ENCODE data around the gene LMBRD2.

GRCh38 chr5:36198281-36198680 lies 46.6 kb upstream of the LMBRD2 start:
- TF ChIP-seq CTCF (IDR thresholded peaks at IDR 0.05; ENCODE audit: low read length) (no peak), EZH2 (optimal IDR thresholded peaks at IDR 0.05; ENCODE audit: low read depth, low read length) (no peak), EZH2phosphoT487 (IDR thresholded peaks at IDR 0.05; ENCODE audit: low read length) (no peak)
